Thoracic aorta (tissue), 2 donors: ENCODE data around the gene EQTN. TPM values are rescaled to one million over a fixed set of nuclear protein-coding genes. Genes with fewer than 3 reads are reported as not detected.

Source experiments
- ATAC-seq: fragments of 150-250 bp; one replicate; pipeline ENCODE4 v1.8.0; 2017; ENCODE audit warnings: low read depth; ENCODE audit not compliant: insufficient number of reproducible peaks, low FRiP score
- DNase-seq: peaks from one replicate; pipeline ENCODE4 v3.0.0-alpha.2; 2020; ENCODE audit warnings: low spot score
- H3K27ac ChIP-seq, 2 donors: fragments of 200-600 bp; sonication (generic); 1 replicate in 1 of 2; 2 replicates in 1 of 2; pipeline ENCODE4 v1.5.1; 2016; ENCODE audit warnings: mild to moderate bottlenecking in 2 of 2, moderate library complexity in 2 of 2
- H3K27me3 ChIP-seq: fragments of 200-600 bp; sonication (generic); replicated peaks from 2 replicates; pipeline ENCODE4 v1.6.0; 2016; ENCODE audit warnings: mild to moderate bottlenecking; ENCODE audit not compliant: insufficient read depth
- H3K36me3 ChIP-seq: fragments of 200-600 bp; sonication (generic); one replicate; pipeline ENCODE4 v1.5.1; 2016
- H3K4me1 ChIP-seq, 2 donors: fragments of 200-600 bp; sonication (generic); 1 replicate in 1 of 2; 2 replicates in 1 of 2; pipeline versions ENCODE4 v1.5.1 to v1.6.0; 2016; ENCODE audit warnings: low read depth in 2 of 2, mild to moderate bottlenecking in 1 of 2; ENCODE audit not compliant: control insufficient read depth in 1 of 2
- H3K4me3 ChIP-seq: fragments of 200-600 bp; sonication (generic); 2 replicates; pipeline ENCODE4 v1.5.1; 2016; ENCODE audit warnings: mild to moderate bottlenecking
- H3K9me3 ChIP-seq: fragments of 200-600 bp; sonication (generic); 2 replicates; pipeline ENCODE4 v1.5.1; 2016
- total RNA-seq, 2 donors: library from RNA; depleted of rRNA; stranded (reverse); fragments of >200 nt; gene quantifications; one replicate each; pipeline versions ENCODE4 v1.1.0 to v1.2.3, GENCODE V29; 2016
- TF ChIP-seq, protein P1 (sequence below): fragments of 200-600 bp; sonication (generic); IDR thresholded peaks from one replicate; pipeline ENCODE4 v1.5.1; 2019; ENCODE audit warnings: antibody characterized with exemption

Gene EQTN
- total RNA-seq, 2 donors from 2014 or later, result not detected

DNA sequence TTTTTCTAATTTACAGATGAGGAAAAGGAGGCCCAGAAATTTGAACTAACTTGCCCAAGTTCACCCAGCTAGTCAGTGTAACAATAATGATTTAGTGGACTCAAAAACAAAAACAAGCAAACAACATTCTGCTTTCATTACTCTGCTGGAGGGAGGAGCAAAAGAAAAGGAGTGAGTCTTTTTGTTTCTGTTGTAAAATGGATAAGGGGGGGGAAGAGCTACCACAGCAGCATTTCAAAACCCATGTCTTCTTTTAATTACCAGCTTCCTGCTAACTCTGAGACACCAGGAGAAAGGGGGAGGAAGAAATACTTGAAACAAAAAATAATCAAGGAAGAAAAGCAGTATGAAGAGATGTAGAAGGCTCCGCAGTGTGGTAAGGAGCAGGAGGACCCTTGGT lies 39.2 kb upstream of the EQTN start:
- DNase-seq, result no peak
- ATAC-seq, result no peak
- H3K4me1 ChIP-seq, result peaks cover 40 to 53% of the 10 kb centered on the region in 2 donors
- H3K27ac ChIP-seq, result no peak overlapping the region
- TF ChIP-seq, protein P1, sequence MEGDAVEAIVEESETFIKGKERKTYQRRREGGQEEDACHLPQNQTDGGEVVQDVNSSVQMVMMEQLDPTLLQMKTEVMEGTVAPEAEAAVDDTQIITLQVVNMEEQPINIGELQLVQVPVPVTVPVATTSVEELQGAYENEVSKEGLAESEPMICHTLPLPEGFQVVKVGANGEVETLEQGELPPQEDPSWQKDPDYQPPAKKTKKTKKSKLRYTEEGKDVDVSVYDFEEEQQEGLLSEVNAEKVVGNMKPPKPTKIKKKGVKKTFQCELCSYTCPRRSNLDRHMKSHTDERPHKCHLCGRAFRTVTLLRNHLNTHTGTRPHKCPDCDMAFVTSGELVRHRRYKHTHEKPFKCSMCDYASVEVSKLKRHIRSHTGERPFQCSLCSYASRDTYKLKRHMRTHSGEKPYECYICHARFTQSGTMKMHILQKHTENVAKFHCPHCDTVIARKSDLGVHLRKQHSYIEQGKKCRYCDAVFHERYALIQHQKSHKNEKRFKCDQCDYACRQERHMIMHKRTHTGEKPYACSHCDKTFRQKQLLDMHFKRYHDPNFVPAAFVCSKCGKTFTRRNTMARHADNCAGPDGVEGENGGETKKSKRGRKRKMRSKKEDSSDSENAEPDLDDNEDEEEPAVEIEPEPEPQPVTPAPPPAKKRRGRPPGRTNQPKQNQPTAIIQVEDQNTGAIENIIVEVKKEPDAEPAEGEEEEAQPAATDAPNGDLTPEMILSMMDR, result no peak
- no peak overlapping the region for H3K4me3 ChIP-seq
- no peaks in the 10 kb centered on the region for H3K36me3 ChIP-seq
- H3K27me3 ChIP-seq, result no peaks in the 10 kb centered on the region
- no peaks in the 10 kb centered on the region for H3K9me3 ChIP-seq

DNA sequence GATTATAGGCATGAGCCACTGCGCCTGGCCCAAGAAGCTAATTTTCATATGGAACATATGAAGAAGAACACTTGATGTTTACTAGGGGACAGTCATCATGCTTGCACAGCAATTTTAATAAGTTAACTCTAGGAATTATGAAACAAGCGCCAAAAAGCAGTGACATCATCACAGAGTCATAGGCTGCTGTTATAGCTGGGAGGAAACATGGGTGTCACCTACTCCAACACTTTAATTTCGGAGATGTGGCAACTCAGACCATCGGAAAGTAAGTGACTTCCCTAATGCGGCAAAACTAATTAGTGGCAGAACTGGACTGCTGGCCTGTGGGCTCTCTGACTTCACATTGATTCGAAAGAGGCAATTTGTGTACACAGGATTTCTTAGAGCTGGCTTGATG lies 38.1 kb upstream of the EQTN start:
- peaks cover 30 to 43% of the 10 kb centered on the region in 2 donors for H3K4me1 ChIP-seq
- no peak for ATAC-seq
- H3K27me3 ChIP-seq, result no peaks in the 10 kb centered on the region
- H3K36me3 ChIP-seq, result no peaks in the 10 kb centered on the region
- no peak overlapping the region for H3K4me3 ChIP-seq
- DNase-seq, result no peak
- TF ChIP-seq, protein P1, result no peak
- no peak overlapping the region for H3K27ac ChIP-seq
- H3K9me3 ChIP-seq, result no peaks in the 10 kb centered on the region

DNA sequence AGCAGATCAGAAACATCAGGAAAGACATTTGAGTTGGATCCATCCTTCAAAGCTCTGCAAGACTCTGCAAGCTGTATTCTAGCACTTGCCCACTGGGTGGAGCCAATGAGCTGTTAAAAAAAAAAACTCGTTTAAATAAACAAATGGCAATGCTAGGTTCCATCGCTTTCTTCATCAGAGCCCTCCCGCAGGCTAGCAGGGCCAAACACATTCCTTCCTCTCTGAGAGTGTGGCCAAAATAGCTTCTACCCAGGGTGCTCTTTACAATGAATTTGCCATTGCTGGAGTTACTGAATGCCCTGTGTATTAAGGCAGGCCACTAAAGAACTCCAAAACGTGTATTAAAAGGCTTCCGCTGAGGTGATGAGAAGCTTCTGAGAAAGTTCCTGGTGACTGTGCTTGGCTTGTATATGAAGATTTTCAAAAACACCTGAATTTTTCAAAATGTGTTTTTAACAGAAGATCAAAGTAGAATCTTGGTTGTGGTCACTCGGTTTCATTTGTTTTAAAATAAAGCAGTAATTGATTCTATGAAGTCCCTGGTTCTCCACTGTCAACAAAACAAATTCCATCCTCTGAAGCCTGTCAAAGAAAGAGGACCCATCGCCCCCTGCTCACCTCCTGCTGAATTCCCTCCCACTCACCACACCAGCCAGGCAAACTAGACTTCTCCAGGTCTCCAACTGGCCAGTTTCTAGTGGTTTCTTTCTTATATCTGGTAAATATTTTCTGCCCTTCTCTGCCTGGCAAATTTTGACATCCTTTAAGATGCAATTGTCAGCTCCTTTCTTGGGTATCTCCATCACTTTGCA lies 36.5 kb upstream of the EQTN start:
- no peaks in the 10 kb centered on the region for H3K27me3 ChIP-seq
- H3K36me3 ChIP-seq, result no peaks in the 10 kb centered on the region
- TF ChIP-seq, protein P1, result peak; percentile 89
- H3K27ac ChIP-seq, result no peak overlapping the region
- no peaks in the 10 kb centered on the region for H3K9me3 ChIP-seq
- DNase-seq (peak; percentile 24), ATAC-seq (peak; percentile 36)
- H3K4me1 ChIP-seq, result peaks cover 15 to 28% of the 10 kb centered on the region in 2 donors
- H3K4me3 ChIP-seq, result no peak overlapping the region

DNA sequence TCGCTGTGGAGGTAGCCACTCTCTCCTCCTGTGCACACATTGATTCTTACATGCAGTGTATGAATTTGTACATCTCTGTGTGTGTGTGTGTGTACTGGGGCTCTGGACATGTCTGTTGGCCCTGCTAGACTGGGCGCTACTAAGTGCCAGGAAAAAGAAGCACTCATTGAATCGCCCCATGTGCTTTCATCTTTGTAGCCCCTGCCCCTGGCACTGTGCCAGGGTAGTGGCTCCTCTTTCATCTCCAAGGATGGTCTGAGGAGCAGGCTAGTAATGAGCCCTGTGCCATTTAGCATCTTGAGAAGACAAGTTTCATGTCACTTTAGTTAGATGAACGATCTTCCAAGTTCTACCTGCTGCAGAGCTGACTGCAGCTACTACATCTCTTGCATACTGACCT lies 34.4 kb upstream of the EQTN start:
- Histone ChIP-seq H3K4me1 (peaks cover 6 to 8% of the 10 kb centered on the region in 2 donors), H3K36me3 (no peaks in the 10 kb centered on the region), H3K4me3 (no peak overlapping the region), H3K27ac (no peak overlapping the region), H3K27me3 (no peaks in the 10 kb centered on the region), H3K9me3 (no peaks in the 10 kb centered on the region)
- no peak for DNase-seq
- ATAC-seq, result no peak
- TF ChIP-seq, protein P1, result no peak

GRCh38 chr9:27329291-27329690 lies 32.3 kb upstream of the EQTN start:
- no peak for ATAC-seq
- TF ChIP-seq, protein P1, result no peak
- Histone ChIP-seq H3K4me3 (no peak overlapping the region), H3K36me3 (no peaks in the 10 kb centered on the region), H3K4me1 (peaks cover 6% of the 10 kb centered on the region in 2 donors), H3K9me3 (no peaks in the 10 kb centered on the region), H3K27ac (no peak overlapping the region), H3K27me3 (no peaks in the 10 kb centered on the region)
- no peak for DNase-seq
